HepG2 (cell line): Measurements from ENCODE around the gene SPNS2. TPM values are rescaled to one million over a fixed set of nuclear protein-coding genes. Genes with fewer than 3 reads are reported as not detected.

Experiments used
- CSRNP2 ChIP-seq: sonication (generic); formaldehyde crosslinking; conservative IDR thresholded peaks from 2 replicates; pipeline ENCODE4 v1.8.0; 2022; ENCODE audit warnings: low read depth, missing genetic modification reagents
- ISL2 ChIP-seq: sonication (generic); formaldehyde crosslinking; IDR thresholded peaks from 2 replicates; pipeline ENCODE4 v1.5.0; 2020; ENCODE audit warnings: missing genetic modification reagents
- NFE2L1 ChIP-seq: sonication (generic); formaldehyde crosslinking; IDR thresholded peaks from 2 replicates; pipeline ENCODE4 v1.4.0; 2020; ENCODE audit warnings: missing genetic modification reagents, mild to moderate bottlenecking, borderline replicate concordance
- NFKB2 ChIP-seq: sonication (generic); formaldehyde crosslinking; IDR thresholded peaks from 2 replicates; pipeline ENCODE4 v1.4.0; 2020; ENCODE audit warnings: missing genetic modification reagents, borderline replicate concordance
- PRDM15 ChIP-seq: sonication (generic); formaldehyde crosslinking; IDR thresholded peaks from 2 replicates; pipeline ENCODE4 v1.4.0; 2020; ENCODE audit warnings: missing genetic modification reagents
- RAD51 ChIP-seq: fragments of 450-650 bp; IDR thresholded peaks from 2 replicates; pipeline ENCODE4 v1.6.1; 2016; ENCODE audit warnings: borderline replicate concordance
- SETDB1 ChIP-seq: sonication (generic); formaldehyde crosslinking; IDR thresholded peaks from 2 replicates; pipeline ENCODE4 v1.5.1; 2020; ENCODE audit warnings: missing genetic modification reagents, mild to moderate bottlenecking, borderline replicate concordance
- THAP11 ChIP-seq: IDR thresholded peaks from 2 replicates; pipeline ENCODE4 v1.6.1; 2016; ENCODE audit warnings: missing biosample characterization, missing genetic modification reagents
- ZFP1 ChIP-seq: IDR thresholded peaks from 2 replicates; pipeline ENCODE4 v1.6.1; 2016
- ZNF280B ChIP-seq: sonication (generic); formaldehyde crosslinking; IDR thresholded peaks from 2 replicates; pipeline ENCODE4 v1.5.0; 2020; ENCODE audit warnings: missing genetic modification reagents, mild to moderate bottlenecking, borderline replicate concordance
- polyA plus RNA-seq, 8 experiments: library from polyadenylated mRNA; depleted of rRNA in 3 of 8; stranded (reverse) in 7 of 8; unstranded in 1 of 8; fragments of >200 nt; fragmentation: Illumina TruSeq in 4 of 8; extraction: Trizol in 4 of 8; gene quantifications; 2 replicates each; pipeline versions ENCODE4 v1.2.1 to v1.2.3, GENCODE V29; 2011 to 2016; ENCODE audit warnings: low read depth in 4 of 8, missing spikeins in 1 of 8, mixed read lengths in 1 of 8; ENCODE audit not compliant: insufficient read depth in 1 of 8
- total RNA-seq, 5 experiments: library from RNA; depleted of rRNA; stranded (reverse); fragments of >200 nt; fragmentation: Illumina TruSeq; extraction: Trizol; gene quantifications; 2 replicates each; pipeline ENCODE4 v1.2.3, GENCODE V29; 2016; ENCODE audit warnings: low read depth in 1 of 5

Gene SPNS2
- total and polyA plus RNA-seq, 2 of the 13 experiments (the other 11 are each of a cell fraction or from before 2014, with no cell fraction given) = 0.01 TPM; not detected in 1

GRCh38 chr17:4588391-4588790 lies 89.7 kb downstream of the SPNS2 start (continued):
- TF ChIP-seq ZNF280B (CRISPR knock-in tag) (no peak), THAP11 (CRISPR knock-in tag) (no peak), NFKB2 (CRISPR knock-in tag) (no peak), ISL2 (CRISPR knock-in tag) (no peak), NFE2L1 (CRISPR knock-in tag) (no peak), PRDM15 (no peak), SETDB1 (CRISPR knock-in tag) (no peak), CSRNP2 (CRISPR knock-in tag) (no peak), ZFP1 (CRISPR knock-in tag) (no peak), RAD51 (no peak)

Other genes starting within 250 kb of the SPNS2 start
- 16.8 and 36.8 TPM in 2 replicates for gene ANKFY1, start 234.9 kb upstream of the SPNS2 start, total RNA-seq (2016; rRNA removed; fragmentation: Illumina TruSeq; extraction: Trizol)
- 11.9 and 12.7 TPM in 2 replicates for gene ANKFY1, start 234.9 kb upstream of the SPNS2 start, polyA plus RNA-seq (2011; rRNA removed)
- 42.6 and 49.8 TPM in 2 replicates for gene UBE2G1, start 132.2 kb upstream of the SPNS2 start, total RNA-seq (2016; rRNA removed; fragmentation: Illumina TruSeq; extraction: Trizol)
- gene UBE2G1, start 132.2 kb upstream of the SPNS2 start, polyA plus RNA-seq (2011; rRNA removed) = 23.8 and 27.9 TPM in 2 replicates
- gene SPNS3, start 64.9 kb upstream of the SPNS2 start, total RNA-seq (2016; rRNA removed; fragmentation: Illumina TruSeq; extraction: Trizol) = not detected in 2 replicates
- 0.20 TPM in 1 of 2 replicates, not detected in the other for gene SPNS3, start 64.9 kb upstream of the SPNS2 start, polyA plus RNA-seq (2011; rRNA removed)
- 40.4 and 54.8 TPM in 2 replicates for gene MYBBP1A, start 56.5 kb downstream of the SPNS2 start, total RNA-seq (2016; rRNA removed; fragmentation: Illumina TruSeq; extraction: Trizol)
- 18.6 and 28.4 TPM in 2 replicates for gene MYBBP1A, start 56.5 kb downstream of the SPNS2 start, polyA plus RNA-seq (2011; rRNA removed)
- 0.70 and 0.80 TPM in 2 replicates for gene GGT6, start 61.7 kb downstream of the SPNS2 start, total RNA-seq (2016; rRNA removed; fragmentation: Illumina TruSeq; extraction: Trizol)
- 0.14 and 0.16 TPM in 2 replicates for gene GGT6, start 61.7 kb downstream of the SPNS2 start, polyA plus RNA-seq (2011; rRNA removed)
- gene SMTNL2, start 85.6 kb downstream of the SPNS2 start, total RNA-seq (2016; rRNA removed; fragmentation: Illumina TruSeq; extraction: Trizol) = 5.1 and 5.8 TPM in 2 replicates
- 0.41 and 1.1 TPM in 2 replicates for gene SMTNL2, start 85.6 kb downstream of the SPNS2 start, polyA plus RNA-seq (2011; rRNA removed)
- 0.04 TPM in 1 of 2 replicates, not detected in the other for gene ALOX15, start 142.8 kb downstream of the SPNS2 start, total RNA-seq (2016; rRNA removed; fragmentation: Illumina TruSeq; extraction: Trizol)
- 0.35 TPM in 1 of 2 replicates, not detected in the other for gene ALOX15, start 142.8 kb downstream of the SPNS2 start, polyA plus RNA-seq (2011; rRNA removed)
- gene PELP1, start 205.3 kb downstream of the SPNS2 start, total RNA-seq (2016; rRNA removed; fragmentation: Illumina TruSeq; extraction: Trizol) = 27.8 and 33.2 TPM in 2 replicates
- 14.9 and 22.5 TPM in 2 replicates for gene PELP1, start 205.3 kb downstream of the SPNS2 start, polyA plus RNA-seq (2011; rRNA removed)
- 15.5 and 21.5 TPM in 2 replicates for gene ARRB2, start 211.8 kb downstream of the SPNS2 start, total RNA-seq (2016; rRNA removed; fragmentation: Illumina TruSeq; extraction: Trizol)
- 49.2 and 58.4 TPM in 2 replicates for gene ARRB2, start 211.8 kb downstream of the SPNS2 start, polyA plus RNA-seq (2011; rRNA removed)
- 20.2 and 25.1 TPM in 2 replicates for gene MED11, start 232.5 kb downstream of the SPNS2 start, total RNA-seq (2016; rRNA removed; fragmentation: Illumina TruSeq; extraction: Trizol)
- 36.2 and 39.0 TPM in 2 replicates for gene MED11, start 232.5 kb downstream of the SPNS2 start, polyA plus RNA-seq (2011; rRNA removed)
- gene ZMYND15, start 241.0 kb downstream of the SPNS2 start, total RNA-seq (2016; rRNA removed; fragmentation: Illumina TruSeq; extraction: Trizol) = 0.15 and 0.24 TPM in 2 replicates
- gene ZMYND15, start 241.0 kb downstream of the SPNS2 start, polyA plus RNA-seq (2011; rRNA removed) = 2.7 and 3.6 TPM in 2 replicates
- 5.4 and 9.4 TPM in 2 replicates for gene CXCL16, start 241.0 kb downstream of the SPNS2 start, total RNA-seq (2016; rRNA removed; fragmentation: Illumina TruSeq; extraction: Trizol)
- 101 and 142 TPM in 2 replicates for gene CXCL16, start 241.0 kb downstream of the SPNS2 start, polyA plus RNA-seq (2011; rRNA removed)